ENCODE results near the gene RAB13. TPM values are rescaled to one million over a fixed set of nuclear protein-coding genes. Genes with fewer than 3 reads are reported as not detected.

The RAB13 gene
- total and polyA plus RNA-seq, 2 of the 13 experiments (the other 11 are each of a cell fraction or from before 2014, with no cell fraction given) = 15.9 to 24.7 TPM

- no peak for TF ChIP-seq HMG20A (CRISPR knock-in tag; IDR thresholded peaks at IDR 0.05; ENCODE audit: borderline replicate concordance)
- peak; percentile 44; the same call in 1 of the 2 replicates for TF ChIP-seq HOXD1 (CRISPR knock-in tag; IDR thresholded peaks at IDR 0.05)
- TF ChIP-seq GPBP1L1 (CRISPR knock-in tag; IDR thresholded peaks at IDR 0.05) = no peak
- 0 out of 2 replicates have a peak, but pooled peaks have one; percentile 12 for TF ChIP-seq ZNF362 (CRISPR knock-in tag; IDR thresholded peaks at IDR 0.05; ENCODE audit: borderline replicate concordance)
- peak; percentile 56; the same call in 1 of the 2 replicates for TF ChIP-seq HOXA5 (CRISPR knock-in tag; IDR thresholded peaks at IDR 0.05)
- no peak for TF ChIP-seq NR1H2 (CRISPR knock-in tag; IDR thresholded peaks at IDR 0.05; ENCODE audit: borderline replicate concordance, low read depth)
- TF ChIP-seq JUNB (CRISPR knock-in tag; IDR thresholded peaks at IDR 0.05; ENCODE audit: borderline replicate concordance) = no peak
- 0 out of 2 replicates have a peak, but pooled peaks have one; percentile 35 for TF ChIP-seq ZFP41 (CRISPR knock-in tag; IDR thresholded peaks at IDR 0.05; ENCODE audit: borderline replicate concordance)
- peak; percentile 22; the same call in 1 of the 2 replicates for TF ChIP-seq CREB1 (IDR thresholded peaks at IDR 0.05)
- TF ChIP-seq CREB1 (CRISPR knock-in tag; IDR thresholded peaks at IDR 0.05) = no peak
- no peak for TF ChIP-seq ZNF232 (CRISPR knock-in tag; IDR thresholded peaks at IDR 0.05; ENCODE audit: borderline replicate concordance)
- TF ChIP-seq PAXIP1 (CRISPR knock-in tag; conservative IDR thresholded peaks at IDR 0.05) = peak; percentile 52
- TF ChIP-seq MNT (IDR thresholded peaks at IDR 0.05) = peak; percentile 4; the same call in 1 of the 2 replicates
- no peak for TF ChIP-seq HNF4G (IDR thresholded peaks at IDR 0.05; ENCODE audit: borderline replicate concordance, low read depth, low read length)
- TF ChIP-seq HNF4G (CRISPR knock-in tag; IDR thresholded peaks at IDR 0.05; ENCODE audit: borderline replicate concordance, low read depth) = no peak
- no peak for TF ChIP-seq LRRFIP1 (CRISPR knock-in tag; conservative IDR thresholded peaks at IDR 0.05)
- TF ChIP-seq NFIB (CRISPR knock-in tag; IDR thresholded peaks at IDR 0.05; ENCODE audit: borderline replicate concordance) = 0 out of 2 replicates have a peak, but pooled peaks have one; percentile 62
Observed at GRCh38 chr1:153977250-153978240, 8.6 kb downstream of the RAB13 start, which contains the start of gene JTB (continued).
